Keratinocyte (primary cell): ENCODE results near the gene SEL1L. TPM values are rescaled to one million over a fixed set of nuclear protein-coding genes. Genes with fewer than 3 reads are reported as not detected.

Experiments used
- DNase-seq: peaks from one replicate; pipeline ENCODE4 v3.0.0-alpha.2; 2011; ENCODE audit warnings: low read depth, missing footprints, low spot score
- FAIRE-seq: peaks from 2 replicates; lab custom pipeline; 2011; peaks lifted over from hg19 to GRCh38; lab: Jason Lieb, UNC
- H2AFZ ChIP-seq: 2 replicates; pipeline ENCODE4 v1.6.0; 2012; ENCODE audit warnings: low read length, control low read depth, inconsistent platforms; ENCODE audit not compliant: control insufficient read depth
- H3K27ac ChIP-seq: 2 replicates; pipeline ENCODE4 v1.5.1; 2011; ENCODE audit warnings: low read length; ENCODE audit not compliant: control insufficient read depth, insufficient read depth
- H3K27me3 ChIP-seq: 3 replicates; pipeline ENCODE4 v1.6.0; 2011; ENCODE audit warnings: low read length; ENCODE audit not compliant: control insufficient read depth, insufficient read depth; ENCODE audit errors: extremely low read depth
- H3K36me3 ChIP-seq, 2 experiments: 2 replicates in 1 of 2; 3 replicates in 1 of 2; pipeline ENCODE4 v1.5.1; 2011; ENCODE audit warnings: low read length in 2 of 2, mild to moderate bottlenecking in 1 of 2; ENCODE audit not compliant: control insufficient read depth in 2 of 2, insufficient read depth in 2 of 2; ENCODE audit errors: extremely low read depth in 1 of 2
- H3K4me1 ChIP-seq: 3 replicates; pipeline ENCODE4 v1.5.1; 2011; ENCODE audit warnings: low read length; ENCODE audit not compliant: control insufficient read depth, insufficient read depth; ENCODE audit errors: extremely low read depth
- H3K4me2 ChIP-seq: 3 replicates; pipeline ENCODE4 v1.6.0; 2011; ENCODE audit warnings: low read depth, low read length; ENCODE audit not compliant: control insufficient read depth, insufficient read depth; ENCODE audit errors: extremely low read depth
- H3K4me3 ChIP-seq, 3 experiments: fragments of 200-600 bp in 1 of 3; sonication (generic) in 1 of 3; 2 replicates in 2 of 3; 3 replicates in 1 of 3; pipeline ENCODE4 v1.5.1; 2011 to 2016; ENCODE audit warnings: low read length in 3 of 3, mild to moderate bottlenecking in 3 of 3, control low read depth in 2 of 3, inconsistent platforms in 1 of 3, low read depth in 1 of 3, mixed read lengths in 1 of 3, mixed run types in 1 of 3, moderate library complexity in 1 of 3; ENCODE audit not compliant: control insufficient read depth in 2 of 3, insufficient read depth in 2 of 3; ENCODE audit errors: extremely low read depth in 1 of 3
- H3K79me2 ChIP-seq: 2 replicates; pipeline ENCODE4 v1.6.0; 2012; ENCODE audit warnings: low read length; ENCODE audit not compliant: control insufficient read depth, insufficient read depth
- H3K9ac ChIP-seq: 3 replicates; pipeline ENCODE4 v1.6.0; 2011; ENCODE audit warnings: low read length; ENCODE audit not compliant: control insufficient read depth, insufficient read depth; ENCODE audit errors: extremely low read depth
- H3K9me1 ChIP-seq: 3 replicates; pipeline ENCODE4 v1.6.0; 2011; ENCODE audit warnings: low read length; ENCODE audit not compliant: control insufficient read depth, insufficient read depth; ENCODE audit errors: extremely low read depth
- H3K9me3 ChIP-seq: 2 replicates; pipeline ENCODE4 v1.5.1; 2012; ENCODE audit warnings: low read depth, low read length; ENCODE audit not compliant: control insufficient read depth
- H4K20me1 ChIP-seq: 3 replicates; pipeline ENCODE4 v1.6.0; 2011; ENCODE audit warnings: low read length; ENCODE audit not compliant: control insufficient read depth, insufficient read depth; ENCODE audit errors: extremely low read depth
- CTCF ChIP-seq, 3 experiments: IDR thresholded peaks in 1 of 3; conservative IDR thresholded peaks in 1 of 3; optimal IDR thresholded peaks in 1 of 3; 2 replicates in 2 of 3; 3 replicates in 1 of 3; pipeline versions ENCODE3 to v1.5.1; 2011; ENCODE audit warnings: low read length in 3 of 3, mild to moderate bottlenecking in 3 of 3, moderate library complexity in 2 of 3, control low read depth in 1 of 3, inconsistent platforms in 1 of 3; ENCODE audit not compliant: insufficient read depth in 2 of 3; ENCODE audit errors: extremely low read depth in 1 of 3
- EZH2 ChIP-seq: IDR thresholded peaks from one replicate; pipeline ENCODE4 v1.6.1; 2012; ENCODE audit warnings: inconsistent platforms, mild to moderate bottlenecking, low read length, moderate library complexity
- dilution Hi-C: fragments of 300-500 bp; cut with MboI; formaldehyde crosslinking; loops from one replicate; pipeline ENCODE4 v1.7.0; 2020; ENCODE audit warnings: low sequenced_read_pairs; ENCODE audit not compliant: extremely low pct_ligation_motif_present
- polyA plus RNA-seq, 5 experiments: library from polyadenylated mRNA; depleted of rRNA in 3 of 5; stranded (reverse) in 3 of 5; stranded (forward) in 1 of 5; unstranded in 1 of 5; fragments of >200 nt; gene quantifications; 1 replicate in 1 of 5; 2 replicates in 3 of 5; 3 replicates in 1 of 5; pipeline versions ENCODE4 v1.2.1 to v1.2.3, GENCODE V29; 2011 to 2012; ENCODE audit warnings: missing spikeins in 2 of 5, low read depth in 1 of 5, low replicate concordance in 1 of 5

Gene SEL1L
- polyA plus RNA-seq, 1 donor (not counting 4 experiments of a cell fraction or from before 2014, with no cell fraction given), result 19.7 TPM

GRCh38 chr14:81555684-81556083, 22.0 kb upstream of the SEL1L start:
- TF ChIP-seq EZH2, result no peak
- TF ChIP-seq CTCF (optimal IDR thresholded peaks at IDR 0.05 in 1 of 3, IDR thresholded peaks at IDR 0.05 in 1 of 3, conservative IDR thresholded peaks at IDR 0.05 in 1 of 3; ENCODE audit: extremely low read depth in 1 of 3, insufficient read depth in 2 of 3, low read length in 3 of 3), result no peak
- no peaks in the 10 kb centered on the region for H3K9me1 ChIP-seq
- FAIRE-seq (no peak), DNase-seq (no peak)
- H4K20me1 ChIP-seq, result no peaks in the 10 kb centered on the region
- no peak overlapping the region for H2AFZ ChIP-seq
- peaks cover 6% of the 10 kb centered on the region for H3K4me1 ChIP-seq
- H3K9me3 ChIP-seq, result no peaks in the 10 kb centered on the region
- no peaks in the 10 kb centered on the region for H3K27me3 ChIP-seq
- dilution Hi-C loops, result no loop called here
- no peak overlapping the region for H3K9ac ChIP-seq
- no peaks in the 10 kb centered on the region for H3K36me3 ChIP-seq
- H3K4me3 ChIP-seq, result no peak overlapping the region
- H3K27ac ChIP-seq, result no peak overlapping the region
- no peaks in the 10 kb centered on the region for H3K79me2 ChIP-seq
- H3K4me2 ChIP-seq, result no peak overlapping the region

- DNase-seq (no peak), FAIRE-seq (no peak)
- H3K9ac ChIP-seq, result no peak overlapping the region
- H3K4me3 ChIP-seq, result no peak overlapping the region
- TF ChIP-seq CTCF (optimal IDR thresholded peaks at IDR 0.05 in 1 of 3, IDR thresholded peaks at IDR 0.05 in 1 of 3, conservative IDR thresholded peaks at IDR 0.05 in 1 of 3; ENCODE audit: extremely low read depth in 1 of 3, insufficient read depth in 2 of 3, low read length in 3 of 3) (no peak), EZH2 (no peak)
- H3K27ac ChIP-seq, result no peak overlapping the region
- H3K4me1 ChIP-seq, result peaks cover 6% of the 10 kb centered on the region
- H3K27me3 ChIP-seq, result no peaks in the 10 kb centered on the region
- no peaks in the 10 kb centered on the region for H3K36me3 ChIP-seq
- H4K20me1 ChIP-seq, result no peaks in the 10 kb centered on the region
- H3K79me2 ChIP-seq, result no peaks in the 10 kb centered on the region
- H3K9me1 ChIP-seq, result no peaks in the 10 kb centered on the region
- dilution Hi-C loops, result no loop called here
- no peaks in the 10 kb centered on the region for H3K9me3 ChIP-seq
- H3K4me2 ChIP-seq, result no peak overlapping the region
- no peak overlapping the region for H2AFZ ChIP-seq
These were observed 21.4 kb upstream of the SEL1L start for GRCh38 chr14:81555051-81555450.
